H4 (cell line): ENCODE data around the gene DHX58. TPM values are rescaled to one million over a fixed set of nuclear protein-coding genes. Genes with fewer than 3 reads are reported as not detected.

ENCODE experiments used
- DNase-seq: peaks from one replicate; pipeline ENCODE4 v3.0.0-alpha.2; 2015; ENCODE audit warnings: low spot score
- total RNA-seq: library from RNA; depleted of rRNA; stranded (reverse); fragments of >200 nt; shearing (Covaris generic); gene quantifications from 2 replicates; pipeline ENCODE4 v1.2.3, GENCODE V29; 2014

DHX58 gene
- total RNA-seq, 1 experiment from 2014 or later: 7.5 TPM

GRCh38 chr17:42110301-42111264 is 1.9 kb downstream of the DHX58 start:
- no peak for DNase-seq

GRCh38 chr17:42109086-42109485 is 3.4 kb downstream of the DHX58 start:
- DNase-seq: no peak

- DNase-seq: no peak
Observed at GRCh38 chr17:42107597-42108576, 4.6 kb downstream of the DHX58 start.

GRCh38 chr17:42107124-42107523 is 5.4 kb downstream of the DHX58 start:
- DNase-seq: no peak

- no peak for DNase-seq
Observed at GRCh38 chr17:42106009-42106408, 6.5 kb downstream of the DHX58 start.

GRCh38 chr17:42104264-42104663 is 8.2 kb downstream of the DHX58 start:
- DNase-seq: no peak

- DNase-seq: no peak
Observed at GRCh38 chr17:42103221-42103954, 9.1 kb downstream of the DHX58 start.

GRCh38 chr17:42101513-42102292 is 10.8 kb downstream of the DHX58 start:
- DNase-seq: no peak

GRCh38 chr17:42098730-42099399 is 13.6 kb downstream of the DHX58 start:
- DNase-seq: no peak

GRCh38 chr17:42097691-42098631 is 14.6 kb downstream of the DHX58 start, which contains the start of gene ZNF385C:
Gene ZNF385C, minus strand, starts transcription at chr17:42098473. Its CDS starts 35,417 bp downstream, at chr17:42063056.
- no peak for DNase-seq

- DNase-seq: no peak
Observed at GRCh38 chr17:42096360-42097111, 16.0 kb downstream of the DHX58 start.

GRCh38 chr17:42094375-42095069 is 18.0 kb downstream of the DHX58 start:
- no peak for DNase-seq

- no peak for DNase-seq
Observed at GRCh38 chr17:42092939-42093338, 19.6 kb downstream of the DHX58 start.

- no peak for DNase-seq
Observed at GRCh38 chr17:42090964-42091790, 21.3 kb downstream of the DHX58 start.

- no peak for DNase-seq
Observed at GRCh38 chr17:42088736-42089135, 23.8 kb downstream of the DHX58 start.
